Right ventricle myocardium inferior (tissue), 1 donor: Measurements from ENCODE around the gene MYLK2. TPM values are rescaled to one million over a fixed set of nuclear protein-coding genes. Genes with fewer than 3 reads are reported as not detected.

Experiments
- ATAC-seq: fragments of 200-7000 bp; cut with Tn5 transposase; one replicate; pipeline ENCODE4 v1.9.1; 2020; ENCODE audit warnings: mild to moderate bottlenecking, moderate library complexity
- DNase-seq: peaks from one replicate; pipeline ENCODE4 v3.0.0; 2021; ENCODE audit errors: missing footprints
- intact Hi-C: fragments of 100-400 bp; cut with DNase I; formaldehyde crosslinking; loops from one replicate; pipeline ENCODE4 v1.11.0; 2022
- total RNA-seq: library from RNA; stranded (reverse); fragmentation: NEBNext Ultra II Directional; extraction: Animal tissue kit (Norgen Biotek cat#: 25700); gene quantifications from one replicate; pipeline ENCODE4 v1.2.1, GENCODE V29; 2021
- donor health status: DM: no; HTN: yes; CAD: no; lungs with severe emphysema.

The MYLK2 gene
- total RNA-seq, 1 donor from 2014 or later, result 0.35 TPM

GRCh38 chr20:31862506-31862905 is 43.4 kb downstream of the MYLK2 start:
- intact Hi-C loops, result no loop called here
- DNase-seq (no peak), ATAC-seq (no peak)

DNA sequence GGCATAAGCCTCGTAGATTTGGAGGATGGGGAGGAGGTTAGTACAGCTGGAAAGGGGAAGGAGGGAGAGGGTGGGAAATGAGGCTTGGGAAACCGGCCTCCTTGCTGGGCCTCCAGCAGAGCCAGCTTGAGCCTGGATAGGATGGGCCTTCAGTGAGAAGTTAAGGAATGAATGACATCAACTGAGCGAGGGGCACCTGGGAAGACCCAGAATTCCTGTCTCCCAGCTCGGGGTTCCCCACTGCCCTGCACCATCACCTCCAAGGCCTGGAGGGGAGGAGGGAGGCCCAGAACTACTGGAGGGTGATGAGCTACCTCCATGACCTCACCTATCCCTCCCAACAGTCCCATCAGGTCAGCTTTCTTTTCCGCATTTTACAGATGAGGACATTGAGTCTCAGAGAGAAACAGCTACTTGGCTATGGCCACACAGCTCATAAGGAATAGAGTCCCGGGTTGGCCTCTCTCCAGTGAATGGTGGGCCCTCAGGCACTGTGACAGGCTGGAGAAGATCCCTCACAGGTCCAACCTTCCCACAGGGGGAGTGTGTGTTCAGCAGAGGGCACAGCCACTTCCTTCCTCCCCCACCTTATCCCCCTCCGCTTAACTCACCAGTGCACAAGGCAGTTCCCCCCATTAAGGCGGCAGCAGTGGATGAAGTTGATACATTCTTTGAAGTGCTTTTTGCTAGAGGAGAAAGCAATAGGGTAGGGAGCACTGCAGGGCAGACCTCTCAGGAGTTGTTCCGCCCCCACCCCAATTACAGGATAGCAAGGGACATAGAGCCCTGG is 44.3 kb downstream of the MYLK2 start:
- ATAC-seq (no peak), DNase-seq (no peak)
- intact Hi-C loops, result no loop called here

GRCh38 chr20:31864521-31865400 is 45.6 kb downstream of the MYLK2 start:
- intact Hi-C loops, result no loop called here
- no peak for DNase-seq
- ATAC-seq, result no peak

DNA sequence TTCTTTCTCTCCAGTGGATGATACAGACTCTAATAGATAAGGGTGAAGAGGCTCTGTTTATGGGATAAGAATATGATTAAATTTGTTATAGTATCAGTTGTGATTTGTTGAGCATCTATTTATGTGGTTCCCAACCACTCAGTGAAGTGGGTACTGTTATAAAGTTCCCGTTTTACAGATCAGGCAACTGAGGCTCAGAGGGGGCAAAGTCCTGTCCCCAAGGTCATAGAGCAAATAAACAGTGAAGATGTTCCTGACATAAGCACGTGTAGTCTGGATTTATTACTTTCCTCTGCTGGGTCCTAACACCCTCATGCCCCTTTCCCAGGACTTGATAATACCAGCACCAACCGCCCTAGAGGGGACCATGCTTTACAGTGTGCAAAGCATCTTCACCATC is 47.1 kb downstream of the MYLK2 start:
- DNase-seq (no peak), ATAC-seq (no peak)
- intact Hi-C loops, result no loop called here

DNA sequence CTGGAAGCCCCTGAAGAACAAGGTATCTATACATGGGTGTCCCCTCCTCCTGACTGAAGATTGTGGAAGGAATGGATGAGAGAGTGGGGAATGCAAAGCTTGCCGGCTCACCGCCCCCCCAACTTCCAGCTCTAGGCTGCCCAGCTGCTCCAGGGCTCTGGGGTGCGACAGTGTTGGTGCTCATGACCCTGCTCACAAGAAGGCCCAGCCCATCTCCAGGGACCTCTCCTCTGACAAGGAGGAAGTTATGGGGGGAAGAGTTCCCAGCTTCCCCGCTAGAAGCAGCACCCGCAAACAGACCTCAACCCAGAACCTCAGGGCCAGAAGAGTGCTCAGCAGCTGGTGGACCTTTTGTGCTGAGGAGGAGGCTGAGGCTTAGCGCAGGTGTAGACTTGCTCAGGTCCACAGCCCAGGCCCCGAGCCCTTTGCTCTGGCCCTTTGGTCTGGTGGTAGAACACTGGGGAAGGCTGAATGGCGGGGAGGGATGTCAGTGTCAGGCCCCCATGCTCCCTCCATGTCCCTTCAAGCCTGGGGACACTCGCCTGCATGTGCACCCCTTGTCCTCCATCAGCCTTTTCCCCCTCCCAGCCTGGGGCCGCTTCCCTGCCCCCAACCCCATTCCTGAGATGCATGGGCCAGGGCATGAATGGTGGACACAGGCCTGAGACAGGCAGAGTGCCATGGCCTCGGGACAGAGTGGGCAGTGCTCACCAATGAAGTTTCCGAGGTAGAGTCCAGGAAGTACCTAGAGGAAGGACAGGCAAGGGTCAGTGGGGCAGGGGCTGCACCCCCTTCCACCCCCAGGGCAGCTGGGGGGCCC is 49.9 kb downstream of the MYLK2 start:
- DNase-seq (no peak), ATAC-seq (no peak)
- intact Hi-C loops, result no loop called here

DNA sequence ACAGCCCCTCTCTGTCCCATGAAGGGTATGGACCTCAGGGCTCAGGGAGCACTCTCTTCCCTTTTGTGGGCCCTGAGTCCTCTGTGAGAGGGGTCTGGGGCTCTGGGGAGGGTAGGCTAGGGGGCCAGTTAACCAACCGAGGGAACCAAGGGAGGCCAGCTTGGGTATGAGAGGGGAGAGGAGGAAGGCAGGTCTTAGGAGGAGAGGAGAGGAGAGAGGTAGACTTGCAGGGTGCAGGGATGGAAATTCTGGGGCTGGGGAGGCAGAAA is 50.5 kb downstream of the MYLK2 start:
- ATAC-seq (peak; percentile 5), DNase-seq (no peak)
- intact Hi-C loops, result no loop called here

- ATAC-seq (peak; percentile 78), DNase-seq (peak; percentile 68)
- intact Hi-C loops, result no loop called here
Measured at GRCh38 chr20:31869942-31870725, 51.0 kb downstream of the MYLK2 start, which contains the start of the genes DUSP15 and TTLL9. Gene DUSP15, minus strand, starts transcription at chr20:31870527. Its CDS starts 190 bp downstream, at chr20:31870337. Gene TTLL9, plus strand, starts transcription at chr20:31870634. Its CDS starts 493 bp downstream, at chr20:31871127.

DNA sequence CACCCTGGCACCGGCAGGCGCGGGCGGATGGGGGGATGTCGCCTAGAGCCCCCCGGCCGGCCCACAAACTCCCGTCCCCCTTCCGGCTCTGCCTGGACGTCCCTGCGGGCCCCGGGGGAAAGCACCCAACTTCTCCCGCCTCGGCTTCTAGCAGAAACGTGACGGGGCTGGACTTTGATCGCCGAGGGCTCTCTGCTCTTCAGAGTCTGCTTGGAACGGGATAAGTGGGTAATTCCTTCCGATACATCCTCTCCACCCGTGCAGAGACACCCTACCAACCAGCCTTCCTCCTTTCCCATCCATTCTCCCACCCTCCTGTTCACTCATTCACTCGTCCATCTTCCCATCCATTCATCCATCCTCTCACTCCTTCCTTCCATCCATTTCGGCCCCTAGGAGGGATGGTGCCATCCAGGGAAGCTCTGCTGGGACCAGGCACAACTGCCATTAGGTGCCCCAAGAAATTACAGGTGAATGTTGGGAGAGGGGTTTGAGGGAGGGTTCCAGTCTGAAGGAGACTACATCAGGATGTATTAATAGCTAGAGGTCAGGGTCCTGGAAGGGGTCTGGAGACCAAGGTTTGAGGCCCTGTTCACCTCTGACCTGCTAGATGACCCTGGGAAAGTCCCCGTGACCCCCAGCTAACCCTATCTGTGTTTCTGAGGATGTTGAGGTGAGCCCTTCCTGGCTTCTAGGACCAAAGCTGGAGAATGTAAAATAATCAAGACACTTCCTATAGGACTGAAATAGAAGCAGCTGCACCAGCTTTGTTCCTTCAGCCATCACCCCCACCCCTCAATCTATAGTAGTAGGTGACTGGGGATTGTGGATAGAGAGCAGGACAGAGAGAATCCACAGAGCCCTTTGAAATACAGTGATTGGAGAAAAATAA is 51.8 kb downstream of the MYLK2 start:
- intact Hi-C loops, result no loop called here
- DNase-seq (no peak), ATAC-seq (no peak)

DNA sequence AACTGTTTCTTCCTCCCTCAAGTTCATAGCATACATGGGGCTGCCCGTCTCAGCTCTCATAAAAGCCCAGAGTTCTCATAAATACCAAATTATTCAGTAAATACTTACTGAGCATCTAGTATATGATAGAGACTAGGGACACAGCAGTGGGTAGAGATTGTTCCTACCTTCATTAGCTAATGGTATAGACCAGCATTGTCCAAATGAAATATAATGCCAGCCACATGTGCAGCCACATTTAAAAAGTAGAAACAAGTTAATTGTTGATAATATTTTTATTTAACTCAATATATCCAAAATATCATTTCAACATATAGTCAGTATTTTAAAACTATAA is 52.4 kb downstream of the MYLK2 start:
- DNase-seq (no peak), ATAC-seq (no peak)
- intact Hi-C loops, result no loop called here

DNA sequence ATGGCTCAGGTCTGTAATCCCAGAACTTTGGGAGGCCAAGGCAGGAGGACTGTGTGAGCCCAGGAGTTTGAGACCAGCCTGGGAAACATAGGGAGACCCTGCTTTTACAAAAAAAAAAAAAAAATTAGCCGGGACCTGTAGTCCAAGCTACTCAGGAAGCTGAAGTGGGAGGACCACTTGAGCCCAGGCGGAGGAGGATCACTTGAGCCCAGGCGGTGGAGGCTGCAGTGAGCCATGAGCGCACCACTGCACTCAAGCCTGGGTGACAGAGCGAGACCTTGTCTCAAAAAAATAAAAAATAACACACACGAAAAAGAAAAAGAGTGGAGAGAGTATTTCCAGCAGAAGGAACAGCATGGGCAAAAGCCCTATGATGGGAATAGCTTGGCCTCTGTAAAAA is 53.2 kb downstream of the MYLK2 start:
- ATAC-seq (no peak), DNase-seq (no peak)
- intact Hi-C loops, result no loop called here

- DNase-seq (no peak), ATAC-seq (no peak)
- intact Hi-C loops, result no loop called here
Measured at GRCh38 chr20:31875671-31876070, 56.5 kb downstream of the MYLK2 start.

- intact Hi-C loops, result no loop called here
- ATAC-seq, result no peak
- no peak for DNase-seq
Measured at GRCh38 chr20:31877684-31878083, 58.5 kb downstream of the MYLK2 start.

GRCh38 chr20:31879143-31879987 is 60.2 kb downstream of the MYLK2 start:
- DNase-seq (peak; percentile 96), ATAC-seq (peak; percentile 98)
- intact Hi-C loops, result no loop called here

DNA sequence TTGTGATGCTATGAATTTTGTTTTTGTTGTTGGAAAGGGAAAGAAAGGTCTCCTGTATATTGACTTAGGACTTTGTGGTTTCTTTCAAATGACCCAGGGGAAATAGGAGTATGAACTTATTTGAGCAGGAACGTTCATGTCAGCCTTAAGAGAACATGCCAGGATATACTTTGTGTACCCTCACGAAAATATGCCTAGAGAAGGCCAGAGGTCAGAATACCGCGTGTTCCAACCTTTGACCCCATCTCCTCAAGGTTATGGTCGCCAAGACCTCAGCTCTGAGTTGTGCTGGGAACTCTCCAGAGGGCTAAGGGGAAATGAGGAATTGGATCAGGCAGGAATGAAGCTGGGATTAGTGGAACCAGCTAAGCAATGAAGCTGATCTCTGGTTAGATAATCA is 62.8 kb downstream of the MYLK2 start:
- ATAC-seq, result no peak
- DNase-seq, result no peak
- intact Hi-C loops, result no loop called here

DNA sequence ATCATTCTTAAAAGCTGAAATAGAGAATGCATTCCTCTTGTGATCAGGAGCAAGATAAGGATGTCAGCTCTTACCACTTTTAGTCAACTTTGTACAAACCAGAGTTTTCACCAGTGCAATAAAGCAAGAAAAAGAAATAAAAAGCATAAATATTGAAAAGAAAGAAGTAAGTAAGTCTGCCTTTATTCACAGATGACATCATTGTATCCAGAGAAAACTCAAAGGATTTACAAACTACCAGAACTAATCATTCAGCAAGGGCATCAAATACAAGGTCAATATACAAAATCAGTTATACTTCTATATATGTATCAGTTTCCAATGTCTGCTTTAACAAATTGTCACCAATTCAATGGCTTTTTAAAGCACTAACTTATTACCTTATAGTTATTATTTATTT is 64.7 kb downstream of the MYLK2 start:
- intact Hi-C loops, result no loop called here
- DNase-seq (no peak), ATAC-seq (no peak)
